ENCODE results near the gene KAT7.

KAT7 gene

GRCh38 chr17:49783071-49783715 is 5.3 kb upstream of the KAT7 start:
- peaks cover 19% of the 10 kb centered on the region for H3K4me1 ChIP-seq (ENCODE audit: low read depth, poor library complexity, severe bottlenecking)
- no peaks in the 10 kb centered on the region for H4K20me1 ChIP-seq (ENCODE audit: insufficient read depth)

GRCh38 chr17:49783791-49784190 is 4.7 kb upstream of the KAT7 start:
- Histone ChIP-seq H3K4me3 (IDR thresholded peaks at IDR 0.05; ENCODE audit: insufficient read depth, low read depth, low read length) (no peak overlapping the region), H4K20me1 (ENCODE audit: insufficient read depth) (no peaks in the 10 kb centered on the region), H3K9ac (no peak overlapping the region), H3K27ac (no peak overlapping the region), H3K4me1 (ENCODE audit: low read depth, poor library complexity, severe bottlenecking) (peaks cover 19% of the 10 kb centered on the region), H3K79me2 (ENCODE audit: insufficient read depth, low read depth) (no peaks in the 10 kb centered on the region), H2AFZ (ENCODE audit: low read depth) (no peak overlapping the region), H3K4me2 (no peak overlapping the region), H3K27me3 (ENCODE audit: insufficient read depth, low read depth) (no peaks in the 10 kb centered on the region), H3K36me3 (ENCODE audit: insufficient read depth) (no peaks in the 10 kb centered on the region)
- no peak for TF ChIP-seq CTCF (conservative IDR thresholded peaks at IDR 0.05; ENCODE audit: low read depth, low read length)

More at GRCh38 chr17:49783071-49783715, 5.3 kb upstream of the KAT7 start:
- Histone ChIP-seq H3K79me2 (ENCODE audit: insufficient read depth, low read depth) (no peaks in the 10 kb centered on the region), H3K27me3 (ENCODE audit: insufficient read depth, low read depth) (no peaks in the 10 kb centered on the region), H3K4me3 (IDR thresholded peaks at IDR 0.05; ENCODE audit: insufficient read depth, low read depth, low read length) (no peak overlapping the region), H2AFZ (ENCODE audit: low read depth) (no peak overlapping the region), H3K9ac (no peak overlapping the region), H3K27ac (no peak overlapping the region), H3K4me2 (no peak overlapping the region), H3K36me3 (ENCODE audit: insufficient read depth) (no peaks in the 10 kb centered on the region)
- no peak for TF ChIP-seq CTCF (conservative IDR thresholded peaks at IDR 0.05; ENCODE audit: low read depth, low read length)

GRCh38 chr17:49784636-49785035 is 3.8 kb upstream of the KAT7 start:
- Histone ChIP-seq H3K27ac (no peak overlapping the region), H3K4me2 (no peak overlapping the region), H3K36me3 (ENCODE audit: insufficient read depth) (no peaks in the 10 kb centered on the region), H3K9ac (no peak overlapping the region), H4K20me1 (ENCODE audit: insufficient read depth) (no peaks in the 10 kb centered on the region), H3K4me3 (IDR thresholded peaks at IDR 0.05; ENCODE audit: insufficient read depth, low read depth, low read length) (no peak overlapping the region), H3K4me1 (ENCODE audit: low read depth, poor library complexity, severe bottlenecking) (peaks cover 19% of the 10 kb centered on the region), H3K27me3 (ENCODE audit: insufficient read depth, low read depth) (no peaks in the 10 kb centered on the region), H2AFZ (ENCODE audit: low read depth) (no peak overlapping the region), H3K79me2 (ENCODE audit: insufficient read depth, low read depth) (peaks cover 4% of the 10 kb centered on the region)
- TF ChIP-seq CTCF (conservative IDR thresholded peaks at IDR 0.05; ENCODE audit: low read depth, low read length) = no peak

GRCh38 chr17:49787884-49788477 is 500 bp upstream of the KAT7 start:
- H3K4me1 ChIP-seq (ENCODE audit: low read depth, poor library complexity, severe bottlenecking) = peaks cover 28% of the 10 kb centered on the region
- TF ChIP-seq CTCF (conservative IDR thresholded peaks at IDR 0.05; ENCODE audit: low read depth, low read length) = no peak
- H4K20me1 ChIP-seq (ENCODE audit: insufficient read depth) = peaks cover 5% of the 10 kb centered on the region; the same call in 1 of the 2 replicates
- peaks cover 8% of the 10 kb centered on the region for H3K36me3 ChIP-seq (ENCODE audit: insufficient read depth)
- H3K9ac ChIP-seq = peak overlapping the region; percentile 96; the same call in 1 of the 2 replicates
- H3K4me3 ChIP-seq (IDR thresholded peaks at IDR 0.05; ENCODE audit: insufficient read depth, low read depth, low read length) = no peak overlapping the region
- H3K79me2 ChIP-seq (ENCODE audit: insufficient read depth, low read depth) = peaks cover 38% of the 10 kb centered on the region
- H3K27me3 ChIP-seq (ENCODE audit: insufficient read depth, low read depth) = no peaks in the 10 kb centered on the region
- peak overlapping the region; percentile 77 for H3K4me2 ChIP-seq
- peak overlapping the region; percentile 91 for H3K27ac ChIP-seq
- peak overlapping the region; percentile 66 for H2AFZ ChIP-seq (ENCODE audit: low read depth)
